ENCODE measurements around the gene ARHGEF39.

The ARHGEF39 gene

DNA sequence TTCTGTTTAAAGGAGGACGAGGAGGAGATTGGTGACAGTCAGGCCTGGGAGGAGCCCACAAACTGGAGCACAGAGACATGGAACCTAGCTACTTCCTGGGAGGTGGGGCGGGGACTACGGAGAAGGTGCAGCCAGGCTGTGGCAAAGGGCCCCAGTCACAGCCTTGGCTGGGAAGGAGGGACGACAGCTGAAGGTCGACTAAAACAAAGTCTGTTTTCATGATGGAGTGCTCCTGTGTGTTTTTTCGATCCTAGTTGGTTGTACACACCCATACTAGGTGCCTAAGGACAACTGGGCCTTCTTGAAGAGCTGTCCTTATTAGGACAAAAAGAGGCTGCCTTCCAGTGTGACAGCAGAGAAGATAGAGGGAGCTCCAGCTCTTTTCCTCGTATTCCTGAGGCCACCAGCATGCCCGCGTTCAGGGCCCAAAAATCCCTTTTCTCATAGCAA lies 4.0 kb downstream of the ARHGEF39 start:
- TF ChIP-seq, protein P1, sequence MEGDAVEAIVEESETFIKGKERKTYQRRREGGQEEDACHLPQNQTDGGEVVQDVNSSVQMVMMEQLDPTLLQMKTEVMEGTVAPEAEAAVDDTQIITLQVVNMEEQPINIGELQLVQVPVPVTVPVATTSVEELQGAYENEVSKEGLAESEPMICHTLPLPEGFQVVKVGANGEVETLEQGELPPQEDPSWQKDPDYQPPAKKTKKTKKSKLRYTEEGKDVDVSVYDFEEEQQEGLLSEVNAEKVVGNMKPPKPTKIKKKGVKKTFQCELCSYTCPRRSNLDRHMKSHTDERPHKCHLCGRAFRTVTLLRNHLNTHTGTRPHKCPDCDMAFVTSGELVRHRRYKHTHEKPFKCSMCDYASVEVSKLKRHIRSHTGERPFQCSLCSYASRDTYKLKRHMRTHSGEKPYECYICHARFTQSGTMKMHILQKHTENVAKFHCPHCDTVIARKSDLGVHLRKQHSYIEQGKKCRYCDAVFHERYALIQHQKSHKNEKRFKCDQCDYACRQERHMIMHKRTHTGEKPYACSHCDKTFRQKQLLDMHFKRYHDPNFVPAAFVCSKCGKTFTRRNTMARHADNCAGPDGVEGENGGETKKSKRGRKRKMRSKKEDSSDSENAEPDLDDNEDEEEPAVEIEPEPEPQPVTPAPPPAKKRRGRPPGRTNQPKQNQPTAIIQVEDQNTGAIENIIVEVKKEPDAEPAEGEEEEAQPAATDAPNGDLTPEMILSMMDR (IDR thresholded peaks at IDR 0.05), result no peak
- no peak overlapping the region for H3K27ac Mint-ChIP-seq
- H3K4me1 Mint-ChIP-seq, result peaks cover 75% of the 10 kb centered on the region
- peaks cover 28% of the 10 kb centered on the region for H3K36me3 Mint-ChIP-seq (ENCODE audit: low read depth)
- peak overlapping the region; percentile 52 for H3K4me3 Mint-ChIP-seq
- no peak for DNase-seq
- peaks cover 14% of the 10 kb centered on the region for H3K27me3 Mint-ChIP-seq (ENCODE audit: low read depth, poor library complexity)
- H3K9me3 Mint-ChIP-seq, result peaks cover 4% of the 10 kb centered on the region

DNA sequence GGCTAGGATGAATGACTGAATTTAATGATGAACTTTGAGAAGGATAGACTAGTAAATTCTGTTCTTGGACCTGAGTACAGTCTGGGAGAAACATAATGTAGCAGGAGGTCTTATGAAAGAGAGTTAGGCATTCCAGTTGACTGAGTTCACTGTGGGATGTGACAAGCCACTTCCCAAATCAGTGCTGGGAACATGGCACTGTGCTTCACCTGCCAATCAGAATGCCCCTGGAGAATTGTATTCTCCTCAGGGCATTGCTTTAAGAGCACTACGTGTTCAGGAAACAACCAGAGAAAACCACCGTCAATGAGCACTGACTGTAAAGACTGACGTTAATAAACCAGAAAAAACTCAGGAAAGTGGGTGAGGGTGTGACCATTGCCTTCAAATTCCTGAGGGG lies 5.7 kb downstream of the ARHGEF39 start:
- peak overlapping the region; percentile 86 for H3K4me3 Mint-ChIP-seq
- peaks cover 67% of the 10 kb centered on the region for H3K4me1 Mint-ChIP-seq
- TF ChIP-seq, protein P1 (IDR thresholded peaks at IDR 0.05), result no peak
- H3K9me3 Mint-ChIP-seq, result peaks cover 4% of the 10 kb centered on the region
- peaks cover 15% of the 10 kb centered on the region for H3K27me3 Mint-ChIP-seq (ENCODE audit: low read depth, poor library complexity)
- peaks cover 28% of the 10 kb centered on the region for H3K36me3 Mint-ChIP-seq (ENCODE audit: low read depth)
- no peak for DNase-seq
- H3K27ac Mint-ChIP-seq, result peak overlapping the region; percentile 7

DNA sequence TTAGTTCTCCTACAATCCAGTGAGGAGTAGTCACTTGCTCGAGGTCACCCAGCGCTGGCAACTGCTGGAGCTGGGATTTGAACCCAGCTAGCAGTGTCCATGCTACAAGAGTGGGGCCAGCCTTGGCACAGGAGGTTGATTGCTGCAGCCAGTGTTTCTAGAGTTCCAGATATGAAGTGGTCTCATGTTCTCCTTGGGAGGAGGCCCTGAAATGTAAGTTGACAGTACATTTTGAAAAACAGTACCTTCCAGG lies 6.1 kb downstream of the ARHGEF39 start:
- H3K27me3 Mint-ChIP-seq (ENCODE audit: low read depth, poor library complexity), result peaks cover 20% of the 10 kb centered on the region
- peaks cover 63% of the 10 kb centered on the region for H3K4me1 Mint-ChIP-seq
- peak overlapping the region; percentile 7 for H3K27ac Mint-ChIP-seq
- peaks cover 28% of the 10 kb centered on the region for H3K36me3 Mint-ChIP-seq (ENCODE audit: low read depth)
- peak overlapping the region; percentile 86 for H3K4me3 Mint-ChIP-seq
- no peak for DNase-seq
- TF ChIP-seq, protein P1 (IDR thresholded peaks at IDR 0.05), result no peak
- peaks cover 4% of the 10 kb centered on the region for H3K9me3 Mint-ChIP-seq

DNA sequence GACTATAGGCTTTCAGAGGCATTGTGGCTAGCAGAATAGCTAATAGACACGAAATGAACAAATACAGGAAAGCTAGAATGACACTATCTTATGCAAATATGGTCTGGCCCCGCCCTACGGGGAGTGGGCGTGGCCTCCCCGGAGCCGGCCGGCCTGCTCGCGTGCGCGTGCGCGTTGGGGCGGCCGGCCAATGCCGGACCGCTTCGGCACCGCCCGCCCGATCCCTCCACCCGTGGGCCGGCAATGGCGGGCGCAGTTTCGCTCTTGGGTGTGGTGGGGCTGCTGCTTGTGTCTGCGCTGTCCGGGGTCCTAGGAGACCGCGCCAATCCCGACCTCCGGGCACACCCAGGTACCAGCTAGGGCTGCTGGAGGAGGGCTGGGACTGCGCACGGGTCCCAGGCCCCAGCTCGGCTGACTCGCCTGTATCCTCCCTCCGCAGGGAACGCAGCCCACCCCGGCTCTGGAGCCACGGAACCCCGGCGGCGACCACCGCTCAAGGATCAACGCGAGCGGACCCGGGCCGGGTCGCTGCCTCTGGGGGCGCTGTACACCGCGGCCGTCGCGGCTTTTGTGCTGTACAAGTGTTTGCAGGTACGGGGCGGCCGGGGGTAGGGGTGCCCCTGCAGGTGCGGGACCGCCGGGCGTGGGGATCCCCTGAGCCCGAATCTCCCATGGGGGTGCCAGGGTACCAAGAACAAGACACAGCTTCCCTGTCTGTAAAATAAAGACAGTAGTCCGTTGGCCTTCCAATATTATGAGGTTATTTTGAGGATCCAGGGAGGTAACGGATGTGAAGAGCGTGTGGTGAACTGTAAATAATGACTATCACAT lies 6.6 kb downstream of the ARHGEF39 start, which contains the start of gene CCDC107:
Gene CCDC107 (plus strand): TSS at position 156 of the 831 bp plus-strand sequence. CDS start 88 bp downstream, at position 244.
- peaks cover 28% of the 10 kb centered on the region for H3K36me3 Mint-ChIP-seq (ENCODE audit: low read depth)
- peak within 1 kb of the TSS; percentile 86 for H3K4me3 Mint-ChIP-seq
- H3K27ac Mint-ChIP-seq, result peak within 1 kb of the TSS; percentile 100
- TF ChIP-seq, protein P1 (IDR thresholded peaks at IDR 0.05), result peak; percentile 65
- peaks cover 58% of the 10 kb centered on the region for H3K4me1 Mint-ChIP-seq
- peaks cover 4% of the 10 kb centered on the region for H3K9me3 Mint-ChIP-seq
- peaks cover 20% of the 10 kb centered on the region for H3K27me3 Mint-ChIP-seq (ENCODE audit: low read depth, poor library complexity)
- DNase-seq, result peak; percentile 89

DNA sequence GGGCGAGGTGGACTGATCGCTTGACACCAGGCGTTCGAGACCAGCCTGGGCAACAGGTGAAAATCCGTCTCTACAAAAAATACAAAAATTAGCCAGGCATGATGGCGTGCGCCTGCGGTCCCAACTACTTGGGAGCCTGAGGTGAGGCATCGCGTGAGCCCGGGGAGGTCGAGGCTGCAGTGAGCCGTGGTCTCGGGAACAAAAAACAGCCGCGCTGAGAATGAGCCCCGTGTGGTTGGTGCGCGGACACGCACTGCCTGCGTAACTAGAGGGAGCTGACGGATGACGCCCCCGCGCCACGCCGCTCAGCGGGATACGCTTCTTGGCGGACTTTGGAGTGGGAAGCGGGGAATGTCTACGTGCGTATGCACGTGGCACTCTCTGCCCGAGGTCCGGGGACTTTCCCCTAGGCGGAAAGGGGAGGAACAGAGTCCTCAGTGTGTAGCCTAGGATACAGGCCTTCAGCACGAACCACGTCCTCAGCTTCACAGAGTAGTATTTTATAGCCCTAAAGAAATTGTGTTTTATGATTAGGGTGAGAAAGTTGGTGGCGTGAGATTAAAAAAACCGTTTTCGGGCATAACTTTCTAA lies 7.4 kb downstream of the ARHGEF39 start, which contains the start of gene RMRP:
Gene RMRP (minus strand): TSS at position 474 of the 591 bp plus-strand sequence.
- Mint-ChIP-seq H3K4me1 (peaks cover 50% of the 10 kb centered on the region), H3K9me3 (peaks cover 4% of the 10 kb centered on the region), H3K27ac (peak within 1 kb of the TSS; percentile 100), H3K36me3 (ENCODE audit: low read depth) (peaks cover 25% of the 10 kb centered on the region), H3K4me3 (peak within 1 kb of the TSS; percentile 86), H3K27me3 (ENCODE audit: low read depth, poor library complexity) (peaks cover 20% of the 10 kb centered on the region)
- DNase-seq, result peak; percentile 93
- TF ChIP-seq, protein P1 (IDR thresholded peaks at IDR 0.05), result no peak
